Neural crest cell (in vitro differentiated cells): ENCODE measurements around the gene SLC35G2. TPM values are rescaled to one million over a fixed set of nuclear protein-coding genes. Genes with fewer than 3 reads are reported as not detected.
A peak's percentile ranks its signal among the peaks of the same experiment; 100 is the strongest.

Experiments used
- DNase-seq: peaks from one replicate; pipeline ENCODE4 v3.0.0; 2021; ENCODE audit warnings: low read depth, mixed read lengths, low spot score
- H3K27ac Mint-ChIP-seq: one replicate; pipeline ENCODE4 v1.8.0; 2021; ENCODE audit warnings: mild to moderate bottlenecking, mixed read lengths; ENCODE audit not compliant: unreplicated experiment
- H3K27me3 Mint-ChIP-seq: 2 replicates; pipeline ENCODE4 v1.8.0; 2021; ENCODE audit warnings: low read depth, mild to moderate bottlenecking, mixed read lengths
- H3K36me3 Mint-ChIP-seq: 2 replicates; pipeline ENCODE4 v1.8.0; 2021; ENCODE audit warnings: low read depth, mild to moderate bottlenecking, mixed read lengths
- H3K4me1 Mint-ChIP-seq: 2 replicates; pipeline ENCODE4 v1.8.0; 2021; ENCODE audit warnings: mixed read lengths
- H3K4me3 Mint-ChIP-seq: one replicate; pipeline ENCODE4 v1.8.0; 2021; ENCODE audit warnings: mild to moderate bottlenecking, mixed read lengths
- H3K9me3 Mint-ChIP-seq: 2 replicates; pipeline ENCODE4 v1.8.0; 2021; ENCODE audit warnings: mixed read lengths
- total RNA-seq: library from RNA; stranded (reverse); gene quantifications from 2 replicates; pipeline ENCODE4 v1.2.1, GENCODE V29; 2021
- TF ChIP-seq, protein P1 (sequence below): fragments of 200-600 bp; sonication (generic); conservative IDR thresholded peaks from 2 replicates; pipeline ENCODE4 v1.5.0; 2021; ENCODE audit warnings: antibody characterized with exemption, mild to moderate bottlenecking

The SLC35G2 gene
- total RNA-seq, 1 donor from 2014 or later: 6.0 TPM

- H3K4me3 Mint-ChIP-seq: peak overlapping the region; percentile 97
- H3K36me3 Mint-ChIP-seq: peaks cover 8% of the 10 kb centered on the region
- H3K27me3 Mint-ChIP-seq: no peaks in the 10 kb centered on the region
- H3K27ac Mint-ChIP-seq: peak overlapping the region; percentile 78
- no peak for DNase-seq
- TF ChIP-seq, protein P1, sequence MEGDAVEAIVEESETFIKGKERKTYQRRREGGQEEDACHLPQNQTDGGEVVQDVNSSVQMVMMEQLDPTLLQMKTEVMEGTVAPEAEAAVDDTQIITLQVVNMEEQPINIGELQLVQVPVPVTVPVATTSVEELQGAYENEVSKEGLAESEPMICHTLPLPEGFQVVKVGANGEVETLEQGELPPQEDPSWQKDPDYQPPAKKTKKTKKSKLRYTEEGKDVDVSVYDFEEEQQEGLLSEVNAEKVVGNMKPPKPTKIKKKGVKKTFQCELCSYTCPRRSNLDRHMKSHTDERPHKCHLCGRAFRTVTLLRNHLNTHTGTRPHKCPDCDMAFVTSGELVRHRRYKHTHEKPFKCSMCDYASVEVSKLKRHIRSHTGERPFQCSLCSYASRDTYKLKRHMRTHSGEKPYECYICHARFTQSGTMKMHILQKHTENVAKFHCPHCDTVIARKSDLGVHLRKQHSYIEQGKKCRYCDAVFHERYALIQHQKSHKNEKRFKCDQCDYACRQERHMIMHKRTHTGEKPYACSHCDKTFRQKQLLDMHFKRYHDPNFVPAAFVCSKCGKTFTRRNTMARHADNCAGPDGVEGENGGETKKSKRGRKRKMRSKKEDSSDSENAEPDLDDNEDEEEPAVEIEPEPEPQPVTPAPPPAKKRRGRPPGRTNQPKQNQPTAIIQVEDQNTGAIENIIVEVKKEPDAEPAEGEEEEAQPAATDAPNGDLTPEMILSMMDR: no peak
- H3K9me3 Mint-ChIP-seq: peaks cover 4% of the 10 kb centered on the region
- H3K4me1 Mint-ChIP-seq: peaks cover 38% of the 10 kb centered on the region
Observed at GRCh38 chr3:136818191-136818768, 646 bp upstream of the SLC35G2 start.

DNA sequence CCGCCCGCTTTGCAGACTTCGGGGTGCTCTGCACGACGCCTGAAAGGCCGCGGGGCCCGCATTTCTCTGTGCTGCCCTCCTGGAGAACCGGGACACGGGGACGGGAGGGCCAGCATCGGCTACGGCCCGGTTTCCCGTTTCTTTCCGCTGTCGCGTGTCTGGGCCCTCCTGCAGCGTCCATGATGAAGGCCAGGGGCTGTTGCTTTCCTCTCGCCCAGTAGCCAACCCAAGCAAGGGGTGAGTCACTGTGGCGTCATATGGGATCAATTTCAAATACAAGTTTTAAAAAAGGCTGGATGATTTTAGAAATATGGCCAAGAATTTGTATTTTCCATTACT, 435 bp downstream of the SLC35G2 start:
- DNase-seq: no peak
- TF ChIP-seq, protein P1: no peak
- peak overlapping the region; percentile 90 for H3K27ac Mint-ChIP-seq
- H3K4me1 Mint-ChIP-seq: peaks cover 38% of the 10 kb centered on the region
- peak overlapping the region; percentile 89 for H3K4me3 Mint-ChIP-seq
- peaks cover 13% of the 10 kb centered on the region for H3K36me3 Mint-ChIP-seq
- peaks cover 9% of the 10 kb centered on the region for H3K9me3 Mint-ChIP-seq
- H3K27me3 Mint-ChIP-seq: no peaks in the 10 kb centered on the region

DNA sequence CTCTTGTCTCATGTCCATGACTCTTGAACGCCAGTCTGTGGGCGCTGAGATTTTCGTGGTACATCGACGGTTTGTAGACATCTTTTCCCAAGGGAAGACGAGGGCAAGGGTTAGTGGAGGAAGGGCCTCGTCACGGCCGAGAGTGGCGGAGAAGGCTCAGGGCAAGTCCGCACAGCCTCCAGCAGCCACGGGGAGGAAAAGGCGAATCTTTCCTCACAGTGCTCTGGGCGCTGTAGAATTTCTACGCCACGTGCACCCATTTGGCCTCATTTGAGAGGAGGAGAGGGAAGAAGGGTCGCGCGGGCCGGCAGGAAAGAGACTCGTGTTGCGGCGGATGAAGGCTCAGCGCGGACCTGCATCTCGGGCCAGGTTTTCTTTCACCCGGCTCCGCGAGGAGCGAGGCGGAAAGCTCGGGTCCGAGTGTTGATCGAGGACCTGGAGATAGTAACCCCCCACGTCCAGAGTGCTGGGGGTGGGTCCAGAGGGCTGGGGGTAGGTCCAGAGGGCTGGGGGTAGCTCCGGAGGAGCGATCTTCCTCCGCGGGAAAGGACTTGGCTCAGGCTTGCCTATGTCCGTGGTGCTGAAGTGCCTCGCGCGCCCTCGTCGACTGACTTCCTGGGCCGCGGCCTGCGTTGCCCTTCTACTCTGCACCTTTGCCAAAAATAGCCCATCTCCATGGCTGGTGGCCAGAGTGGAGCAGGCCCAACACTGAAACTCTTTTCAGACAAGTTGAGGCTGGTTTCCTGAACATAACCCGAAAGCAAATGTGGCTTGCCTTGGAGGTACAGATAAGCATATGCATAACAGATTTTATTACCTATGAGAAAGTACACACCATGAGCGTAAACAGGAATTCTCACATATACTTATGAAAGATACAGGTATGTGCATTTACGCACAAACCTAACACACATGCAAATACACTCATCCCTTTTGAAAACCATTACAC, 1.1 kb downstream of the SLC35G2 start:
- TF ChIP-seq, protein P1: no peak

DNA sequence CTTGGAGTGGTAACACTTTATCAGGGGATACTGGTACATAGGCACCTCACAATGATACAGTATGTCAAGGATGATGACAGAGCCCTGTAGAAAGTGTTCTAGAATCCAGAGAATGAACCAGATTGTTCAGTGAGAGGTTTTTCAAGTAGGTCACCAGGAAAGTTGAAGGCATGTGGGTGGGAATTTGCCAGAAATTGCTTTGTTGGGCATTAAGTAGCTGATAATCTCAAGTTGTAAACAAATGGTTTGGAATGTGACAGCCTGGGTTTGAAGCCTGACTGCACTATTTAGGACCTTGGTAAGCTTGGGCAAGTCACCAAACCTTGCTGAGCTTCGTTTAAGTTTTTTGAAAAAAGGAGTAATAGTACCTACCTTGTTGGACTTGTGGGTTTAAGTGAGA, 12.5 kb downstream of the SLC35G2 start:
- TF ChIP-seq, protein P1: no peak
- peaks cover 12% of the 10 kb centered on the region for H3K4me1 Mint-ChIP-seq
- no peaks in the 10 kb centered on the region for H3K27me3 Mint-ChIP-seq
- no peak overlapping the region for H3K27ac Mint-ChIP-seq
- H3K9me3 Mint-ChIP-seq: peaks cover 13% of the 10 kb centered on the region
- H3K36me3 Mint-ChIP-seq: peaks cover 27% of the 10 kb centered on the region
- DNase-seq: no peak
- H3K4me3 Mint-ChIP-seq: no peak overlapping the region

More for the DNA sequence above, 1.1 kb downstream of the SLC35G2 start:
- Mint-ChIP-seq H3K4me1 (peaks cover 38% of the 10 kb centered on the region), H3K27ac (peak overlapping the region; percentile 90), H3K27me3 (no peaks in the 10 kb centered on the region), H3K9me3 (peaks cover 12% of the 10 kb centered on the region), H3K4me3 (peak overlapping the region; percentile 89), H3K36me3 (peaks cover 18% of the 10 kb centered on the region)
- DNase-seq: peak; percentile 52

DNA sequence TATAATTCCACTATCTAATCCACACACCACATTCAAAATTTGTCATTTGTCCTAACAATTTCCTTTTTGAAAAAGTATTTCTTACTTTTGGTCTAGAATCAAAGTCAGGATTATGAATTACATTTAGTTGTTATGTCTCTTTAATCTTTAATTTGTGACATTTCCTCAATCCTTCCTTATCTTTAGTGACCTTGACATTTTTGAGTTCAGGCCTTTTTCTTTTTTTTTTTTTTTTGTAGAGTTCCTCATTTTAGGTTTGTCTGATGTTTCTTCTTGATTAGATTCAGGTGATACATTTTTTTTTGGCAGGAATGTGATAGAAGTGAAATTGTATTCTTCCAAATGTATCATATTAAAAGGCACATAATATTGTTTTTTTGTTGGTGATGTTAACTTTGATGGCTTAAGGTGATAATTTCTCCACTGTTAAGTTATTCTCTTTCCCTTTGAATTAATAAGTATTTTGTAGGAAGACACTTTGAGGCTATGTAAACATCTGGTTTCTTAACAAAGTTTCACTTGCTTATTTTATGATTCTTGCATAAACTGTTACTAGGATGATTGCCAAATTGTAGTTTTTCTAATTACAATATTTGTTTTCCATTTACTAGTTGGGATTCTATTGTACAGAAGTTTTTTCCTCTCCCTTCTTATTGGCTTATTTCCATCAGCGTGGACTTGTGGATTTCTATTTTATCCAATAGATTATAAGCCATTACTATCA, 16.3 kb downstream of the SLC35G2 start:
- H3K27me3 Mint-ChIP-seq: no peaks in the 10 kb centered on the region
- peaks cover 25% of the 10 kb centered on the region for H3K4me1 Mint-ChIP-seq
- peaks cover 3% of the 10 kb centered on the region for H3K9me3 Mint-ChIP-seq
- no peak for DNase-seq
- no peak overlapping the region for H3K4me3 Mint-ChIP-seq
- H3K27ac Mint-ChIP-seq: no peak overlapping the region
- peaks cover 7% of the 10 kb centered on the region for H3K36me3 Mint-ChIP-seq
- TF ChIP-seq, protein P1: no peak
